Gastrocnemius medialis (tissue), 4 donors: Measurements from ENCODE around the gene PDGFC. TPM values are rescaled to one million over a fixed set of nuclear protein-coding genes. Genes with fewer than 3 reads are reported as not detected.

Experiments used
- ATAC-seq, 2 donors: fragments of 150-250 bp; one replicate each; pipeline ENCODE4 v1.9.1; 2016
- DNase-seq, 2 donors: peaks; one replicate each; pipeline ENCODE4 v3.0.0-alpha.2; 2019
- H3K27ac ChIP-seq, 4 donors: fragments of 200-600 bp; sonication (generic); 1 replicate in 1 of 4; 2 replicates in 3 of 4; pipeline ENCODE4 v1.5.1; 2016 to 2018; ENCODE audit warnings: mild to moderate bottlenecking in 2 of 4, moderate library complexity in 1 of 4
- H3K27me3 ChIP-seq, 3 donors: fragments of 200-600 bp; sonication (generic) in 2 of 3; 1 replicate in 1 of 3; 2 replicates in 2 of 3; pipeline versions ENCODE4 v1.5.1 to v1.6.0; 2016 to 2019; ENCODE audit warnings: mild to moderate bottlenecking in 1 of 3, moderate library complexity in 1 of 3
- H3K36me3 ChIP-seq, 2 donors: fragments of 200-600 bp; sonication (generic) in 1 of 2; one replicate each; pipeline ENCODE4 v1.5.1; 2017 to 2018
- H3K4me1 ChIP-seq, 2 donors: fragments of 200-600 bp; sonication (generic) in 1 of 2; one replicate each; pipeline ENCODE4 v1.5.1; 2016 to 2017; ENCODE audit warnings: mild to moderate bottlenecking in 2 of 2
- H3K4me3 ChIP-seq, 4 donors: fragments of 200-600 bp; sonication (generic) in 3 of 4; 1 replicate in 1 of 4; 2 replicates in 3 of 4; pipeline ENCODE4 v1.5.1; 2016 to 2019; ENCODE audit warnings: mild to moderate bottlenecking in 2 of 4
- H3K9me3 ChIP-seq, 3 donors: fragments of 200-600 bp; sonication (generic) in 2 of 3; 1 replicate in 1 of 3; 2 replicates in 2 of 3; pipeline ENCODE4 v1.5.1; 2016 to 2019
- CTCF ChIP-seq, 5 experiments: fragments of 450-650 bp in 3 of 5; fragments of 200-600 bp in 2 of 5; sonication (generic) in 2 of 5; IDR thresholded peaks in 4 of 5; conservative IDR thresholded peaks in 1 of 5; 1 replicate in 4 of 5; 2 replicates in 1 of 5; pipeline ENCODE4 v1.5.1; 2016 to 2019; ENCODE audit warnings: antibody characterized with exemption in 5 of 5, mild to moderate bottlenecking in 3 of 5, moderate library complexity in 3 of 5
- POLR2A ChIP-seq, 2 donors: fragments of 450-650 bp; IDR thresholded peaks; one replicate each; pipeline ENCODE4 v1.6.1; 2017; ENCODE audit warnings: antibody characterized with exemption in 2 of 2, mild to moderate bottlenecking in 2 of 2, moderate library complexity in 2 of 2
- in situ Hi-C, 4 donors: fragments of 200-750 bp; cut with MboI; loops; one replicate each; pipeline versions ENCODE4 v1.15.0 to v1.8.0; 2017; ENCODE audit warnings: low sequenced_read_pairs in 4 of 4
- intact Hi-C: fragments of 100-400 bp; cut with DNase I; formaldehyde crosslinking; loops from one replicate; pipeline ENCODE4 v1.15.1; 2023; ENCODE audit warnings: low total_unique reads
- total RNA-seq, 4 donors: library from RNA; depleted of rRNA; stranded (reverse); fragments of >200 nt; gene quantifications; one replicate each; pipeline versions ENCODE4 v1.1.0 to v1.2.3, GENCODE V29; 2016

Gene PDGFC
- total RNA-seq, 4 donors from 2014 or later, result 4.4 to 10.7 (median 6.3) TPM

DNA sequence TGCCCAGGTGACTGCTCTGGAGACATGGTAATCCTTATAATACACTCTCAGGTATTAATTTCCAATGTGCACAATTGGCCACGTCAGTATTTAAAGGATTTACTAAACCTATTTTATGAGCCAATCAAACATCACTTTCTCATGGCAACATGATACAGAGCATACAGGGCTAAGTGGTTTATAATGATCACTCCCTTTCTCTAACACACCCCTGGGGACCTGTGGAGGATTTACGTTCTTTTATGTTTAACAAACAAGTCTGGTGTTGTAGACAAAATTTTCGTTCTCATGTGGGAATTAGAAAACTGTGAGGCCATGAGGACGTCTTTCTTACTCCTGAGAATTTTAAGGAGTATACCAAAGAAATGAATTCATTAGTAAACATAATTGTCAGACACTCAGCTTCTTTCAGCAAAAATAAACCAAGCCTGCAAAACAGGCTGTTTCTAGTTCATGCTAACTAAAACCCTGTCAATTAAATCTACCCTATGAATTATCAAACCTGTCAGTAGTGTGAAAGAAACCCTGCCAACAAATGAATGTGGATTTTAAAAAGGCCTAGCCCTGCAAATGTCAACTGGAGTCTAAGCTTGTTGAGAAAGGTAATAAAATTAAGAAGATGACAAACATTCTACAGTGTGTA lies 155.8 kb downstream of the PDGFC start:
- H3K27ac ChIP-seq, result no peak overlapping the region
- peaks cover 8 to 21% of the 10 kb centered on the region in 2 donors for H3K4me1 ChIP-seq
- intact Hi-C loops, result no loop called here
- no peak overlapping the region for H3K4me3 ChIP-seq
- in situ Hi-C loops, result no loop called here
- H3K27me3 ChIP-seq, result no peaks in the 10 kb centered on the region
- DNase-seq (no peak), ATAC-seq (no peak)
- TF ChIP-seq POLR2A (IDR thresholded peaks at IDR 0.05) (no peak), CTCF (IDR thresholded peaks at IDR 0.05 in 4 of 5, conservative IDR thresholded peaks at IDR 0.05 in 1 of 5) (no peak)
- H3K9me3 ChIP-seq, result no peaks in the 10 kb centered on the region
- H3K36me3 ChIP-seq, result no peaks in the 10 kb centered on the region

DNA sequence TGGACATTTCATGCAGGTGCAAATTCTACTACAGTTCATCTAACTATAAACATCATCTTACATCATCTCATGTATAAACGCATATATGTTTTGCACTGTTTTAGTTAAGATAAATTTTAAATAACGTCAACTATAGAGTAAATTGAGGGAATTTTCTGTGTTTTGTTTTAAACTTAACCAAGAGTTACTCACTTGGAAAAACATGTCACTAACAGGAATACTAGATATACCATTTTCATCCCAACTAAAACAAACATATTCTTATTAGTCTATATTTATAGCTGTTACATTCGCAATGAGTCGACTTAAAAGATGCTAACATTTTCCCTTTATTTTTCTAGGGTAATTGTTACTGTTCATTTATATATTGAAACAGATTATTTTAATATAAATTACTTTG lies 159.6 kb downstream of the PDGFC start:
- in situ Hi-C loops (no loop called here), intact Hi-C loops (no loop called here)
- no peaks in the 10 kb centered on the region for H3K27me3 ChIP-seq
- DNase-seq (no peak), ATAC-seq (no peak)
- no peaks in the 10 kb centered on the region for H3K9me3 ChIP-seq
- H3K27ac ChIP-seq, result no peak overlapping the region
- no peak for TF ChIP-seq CTCF (IDR thresholded peaks at IDR 0.05 in 4 of 5, conservative IDR thresholded peaks at IDR 0.05 in 1 of 5)
- TF ChIP-seq POLR2A (IDR thresholded peaks at IDR 0.05), result no peak
- H3K4me1 ChIP-seq, result peaks cover 8 to 15% of the 10 kb centered on the region in 2 donors
- no peak overlapping the region for H3K4me3 ChIP-seq
- H3K36me3 ChIP-seq, result no peaks in the 10 kb centered on the region

DNA sequence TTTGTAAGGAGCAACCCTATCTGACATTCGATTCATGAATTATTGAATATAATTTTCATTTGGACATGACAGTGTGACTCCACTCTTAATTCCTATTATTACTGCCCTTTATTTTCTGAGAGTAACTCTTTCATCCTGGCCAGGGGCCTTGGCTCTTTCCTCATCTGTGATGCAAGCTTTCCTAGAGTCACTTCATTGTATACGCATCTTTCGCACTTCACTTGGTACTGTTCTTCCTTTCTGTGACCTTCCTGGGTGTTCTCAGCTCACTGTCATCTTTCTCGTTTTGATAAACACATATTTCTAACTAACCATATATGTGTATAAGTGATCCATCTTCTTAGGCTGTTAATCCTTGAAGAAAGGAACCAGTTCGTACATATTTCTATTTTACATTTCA lies 160.3 kb downstream of the PDGFC start:
- H3K36me3 ChIP-seq, result no peaks in the 10 kb centered on the region
- intact Hi-C loops, result no loop called here

GRCh38 chr4:156805696-156806095 lies 165.9 kb downstream of the PDGFC start:
- H3K4me3 ChIP-seq, result no peak overlapping the region
- no peak overlapping the region for H3K27ac ChIP-seq
- TF ChIP-seq POLR2A (IDR thresholded peaks at IDR 0.05), result no peak
- TF ChIP-seq CTCF (IDR thresholded peaks at IDR 0.05 in 4 of 5, conservative IDR thresholded peaks at IDR 0.05 in 1 of 5), result no peak
- no peaks in the 10 kb centered on the region for H3K27me3 ChIP-seq
- H3K36me3 ChIP-seq, result no peaks in the 10 kb centered on the region
- intact Hi-C loops, result no loop called here
- H3K4me1 ChIP-seq, result peaks cover 0 to 7% of the 10 kb centered on the region in 2 donors
- in situ Hi-C loops, result no loop called here
- no peak for DNase-seq
- H3K9me3 ChIP-seq, result no peaks in the 10 kb centered on the region
- ATAC-seq, result no peak

More for the DNA sequence above, 160.3 kb downstream of the PDGFC start:
- no peak overlapping the region for H3K27ac ChIP-seq
- no peak overlapping the region for H3K4me3 ChIP-seq
- DNase-seq (no peak), ATAC-seq (no peak)
- TF ChIP-seq POLR2A (IDR thresholded peaks at IDR 0.05) (no peak), CTCF (IDR thresholded peaks at IDR 0.05 in 4 of 5, conservative IDR thresholded peaks at IDR 0.05 in 1 of 5) (no peak)
- no peaks in the 10 kb centered on the region for H3K27me3 ChIP-seq
- H3K4me1 ChIP-seq, result peaks cover 8 to 11% of the 10 kb centered on the region in 2 donors
- H3K9me3 ChIP-seq, result no peaks in the 10 kb centered on the region
- in situ Hi-C loops, result no loop called here

- Histone ChIP-seq H3K36me3 (no peaks in the 10 kb centered on the region), H3K4me1 (peaks cover 0 to 7% of the 10 kb centered on the region in 2 donors), H3K9me3 (no peaks in the 10 kb centered on the region), H3K27ac (no peak overlapping the region), H3K4me3 (no peak overlapping the region), H3K27me3 (no peaks in the 10 kb centered on the region)
- ATAC-seq, result no peak
- intact Hi-C loops (no loop called here), in situ Hi-C loops (no loop called here)
- no peak for DNase-seq
- TF ChIP-seq POLR2A (IDR thresholded peaks at IDR 0.05), result no peak
- TF ChIP-seq CTCF (IDR thresholded peaks at IDR 0.05 in 4 of 5, conservative IDR thresholded peaks at IDR 0.05 in 1 of 5), result no peak
Measured at GRCh38 chr4:156803056-156803455, 168.5 kb downstream of the PDGFC start.
